Endodermal cell (in vitro differentiated cells): ENCODE data around the gene PDE3A. TPM values are rescaled to one million over a fixed set of nuclear protein-coding genes. Genes with fewer than 3 reads are reported as not detected.
A peak's percentile ranks its signal among the peaks of the same experiment; 100 is the strongest.

Source experiments
- DNase-seq: peaks from one replicate; pipeline ENCODE4 v3.0.0-alpha.2; 2017
- H3K27ac ChIP-seq: 2 replicates; pipeline ENCODE4 v1.5.1; 2013; ENCODE audit warnings: mild to moderate bottlenecking, low read depth, low read length, moderate library complexity
- H3K27me3 ChIP-seq: 2 replicates; pipeline ENCODE4 v1.6.1; 2013; ENCODE audit warnings: mild to moderate bottlenecking, low read length, moderate library complexity; ENCODE audit not compliant: insufficient read depth, control insufficient read depth, poor library complexity, severe bottlenecking
- H3K36me3 ChIP-seq: 2 replicates; pipeline ENCODE4 v1.7.0; 2013; ENCODE audit warnings: mild to moderate bottlenecking, low read length, moderate library complexity; ENCODE audit not compliant: control insufficient read depth, insufficient read depth
- H3K4me1 ChIP-seq: one replicate; pipeline ENCODE4 v1.7.0; 2013; ENCODE audit warnings: low read length; ENCODE audit not compliant: control insufficient read depth, insufficient read depth
- H3K4me3 ChIP-seq: 2 replicates; pipeline ENCODE4 v1.5.1; 2013; ENCODE audit warnings: mild to moderate bottlenecking, low read length, moderate library complexity
- H3K9ac ChIP-seq: 2 replicates; pipeline ENCODE4 v1.6.1; 2013; ENCODE audit warnings: mild to moderate bottlenecking, low read length, moderate library complexity; ENCODE audit not compliant: poor library complexity, severe bottlenecking; ENCODE audit errors: extremely low read depth
- H3K9me3 ChIP-seq: 2 replicates; pipeline ENCODE4 v1.6.1; 2013; ENCODE audit warnings: mild to moderate bottlenecking, low read length, moderate library complexity; ENCODE audit not compliant: control insufficient read depth
- H3K27ac Mint-ChIP-seq: 2 replicates; pipeline ENCODE4 v1.8.0; 2020; ENCODE audit warnings: mixed read lengths
- H3K27me3 Mint-ChIP-seq: 2 replicates; pipeline ENCODE4 v1.8.0; 2021; ENCODE audit warnings: mild to moderate bottlenecking, mixed read lengths; ENCODE audit not compliant: insufficient read depth
- H3K36me3 Mint-ChIP-seq: 2 replicates; pipeline ENCODE4 v1.8.0; 2020; ENCODE audit warnings: low read depth, mixed read lengths
- H3K4me1 Mint-ChIP-seq: 2 replicates; pipeline ENCODE4 v1.8.0; 2020; ENCODE audit warnings: mixed read lengths
- H3K4me3 Mint-ChIP-seq: 2 replicates; pipeline ENCODE4 v1.8.0; 2020; ENCODE audit warnings: mild to moderate bottlenecking, moderate library complexity, mixed read lengths
- H3K9me3 Mint-ChIP-seq: 2 replicates; pipeline ENCODE4 v1.8.0; 2020; ENCODE audit warnings: mild to moderate bottlenecking, mixed read lengths
- WGBS, 2 experiments: methylation state at CpG; one replicate each; pipeline versions ENCODE4 v1.1.5 to v1.1.7; 2013; ENCODE audit warnings: missing lambda C conversion rate in 2 of 2, mixed read lengths in 1 of 2; ENCODE audit not compliant: insufficient coverage in 1 of 2, insufficient read length in 1 of 2; 5-methylcytosine and 5-hydroxymethylcytosine counted together
- total RNA-seq, 2 donors: library from RNA; stranded (reverse); fragmentation: NEBNext Ultra II Directional in 1 of 2; extraction: Animal tissue kit (Norgen Biotek cat#: 25700) in 1 of 2; gene quantifications; 2 replicates in 1 of 2; 3 replicates in 1 of 2; pipeline ENCODE4 v1.2.1, GENCODE V29; 2021
- TF ChIP-seq, protein P1 (sequence below): fragments of 200-600 bp; sonication (generic); conservative IDR thresholded peaks from 2 replicates; pipeline ENCODE4 v1.5.0; 2021; ENCODE audit warnings: antibody characterized with exemption, mild to moderate bottlenecking

Gene PDE3A
- total RNA-seq, 2 donors from 2014 or later, result 0.62 to 1.8 TPM

GRCh38 chr12:20628999-20629398, 260.7 kb downstream of the PDE3A start:
- Mint-ChIP-seq H3K36me3 (no peaks in the 10 kb centered on the region), H3K27me3 (no peaks in the 10 kb centered on the region), H3K27ac (no peak overlapping the region), H3K4me3 (no peak overlapping the region), H3K9me3 (no peaks in the 10 kb centered on the region), H3K4me1 (peaks cover 33% of the 10 kb centered on the region)
- no peak for DNase-seq
- Histone ChIP-seq H3K27me3 (no peaks in the 10 kb centered on the region), H3K36me3 (no peaks in the 10 kb centered on the region), H3K9ac (no peak overlapping the region), H3K4me1 (peaks cover 19% of the 10 kb centered on the region), H3K9me3 (no peaks in the 10 kb centered on the region), H3K4me3 (no peak overlapping the region), H3K27ac (no peak overlapping the region)
- TF ChIP-seq, protein P1, sequence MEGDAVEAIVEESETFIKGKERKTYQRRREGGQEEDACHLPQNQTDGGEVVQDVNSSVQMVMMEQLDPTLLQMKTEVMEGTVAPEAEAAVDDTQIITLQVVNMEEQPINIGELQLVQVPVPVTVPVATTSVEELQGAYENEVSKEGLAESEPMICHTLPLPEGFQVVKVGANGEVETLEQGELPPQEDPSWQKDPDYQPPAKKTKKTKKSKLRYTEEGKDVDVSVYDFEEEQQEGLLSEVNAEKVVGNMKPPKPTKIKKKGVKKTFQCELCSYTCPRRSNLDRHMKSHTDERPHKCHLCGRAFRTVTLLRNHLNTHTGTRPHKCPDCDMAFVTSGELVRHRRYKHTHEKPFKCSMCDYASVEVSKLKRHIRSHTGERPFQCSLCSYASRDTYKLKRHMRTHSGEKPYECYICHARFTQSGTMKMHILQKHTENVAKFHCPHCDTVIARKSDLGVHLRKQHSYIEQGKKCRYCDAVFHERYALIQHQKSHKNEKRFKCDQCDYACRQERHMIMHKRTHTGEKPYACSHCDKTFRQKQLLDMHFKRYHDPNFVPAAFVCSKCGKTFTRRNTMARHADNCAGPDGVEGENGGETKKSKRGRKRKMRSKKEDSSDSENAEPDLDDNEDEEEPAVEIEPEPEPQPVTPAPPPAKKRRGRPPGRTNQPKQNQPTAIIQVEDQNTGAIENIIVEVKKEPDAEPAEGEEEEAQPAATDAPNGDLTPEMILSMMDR, result no peak
- 75 to 94% methylated on average over 2 to 4 of the region's 4 CpGs for WGBS, 2 experiments

- no peaks in the 10 kb centered on the region for H3K9me3 Mint-ChIP-seq
- no peaks in the 10 kb centered on the region for H3K36me3 Mint-ChIP-seq
- no peaks in the 10 kb centered on the region for H3K36me3 ChIP-seq
- H3K9me3 ChIP-seq, result no peaks in the 10 kb centered on the region
- TF ChIP-seq, protein P1, result no peak
- 54 to 65% methylated on average over 3 to 6 of the region's 6 CpGs for WGBS, 2 experiments
- H3K4me3 Mint-ChIP-seq, result no peak overlapping the region
- peak overlapping the region; percentile 81 for H3K27ac Mint-ChIP-seq
- peaks cover 33% of the 10 kb centered on the region for H3K4me1 Mint-ChIP-seq
- H3K9ac ChIP-seq, result no peak overlapping the region
- DNase-seq, result no peak
- H3K4me3 ChIP-seq, result no peak overlapping the region
- H3K27ac ChIP-seq, result no peak overlapping the region
- peaks cover 19% of the 10 kb centered on the region for H3K4me1 ChIP-seq
- H3K27me3 Mint-ChIP-seq, result no peaks in the 10 kb centered on the region
- H3K27me3 ChIP-seq, result no peaks in the 10 kb centered on the region
Observed at GRCh38 chr12:20629414-20630156, 261.2 kb downstream of the PDE3A start.

DNA sequence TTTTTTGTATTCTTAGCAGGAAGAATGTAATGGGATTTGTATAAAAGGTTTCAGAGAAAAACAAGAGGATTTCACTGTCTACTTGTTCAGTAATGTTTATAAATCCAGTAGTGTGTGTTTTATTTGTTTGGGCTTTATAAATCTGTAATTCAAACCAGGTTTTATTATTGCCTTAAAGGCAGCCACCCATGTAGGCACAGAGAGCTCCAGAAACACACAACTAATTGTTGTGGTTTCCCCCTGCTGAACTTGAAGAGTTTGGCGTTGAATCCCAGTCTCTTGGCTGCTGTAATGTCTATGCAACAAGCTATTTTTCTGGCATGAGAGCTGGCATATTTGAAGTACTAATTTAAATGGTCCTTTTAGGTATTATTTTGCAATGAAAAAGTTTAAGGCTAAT, 263.4 kb downstream of the PDE3A start:
- H3K4me3 Mint-ChIP-seq, result no peak overlapping the region
- DNase-seq, result no peak
- H3K27me3 Mint-ChIP-seq, result no peaks in the 10 kb centered on the region
- no peaks in the 10 kb centered on the region for H3K36me3 Mint-ChIP-seq
- Histone ChIP-seq H3K4me1 (peaks cover 19% of the 10 kb centered on the region), H3K27ac (no peak overlapping the region), H3K9ac (no peak overlapping the region), H3K9me3 (no peaks in the 10 kb centered on the region), H3K4me3 (no peak overlapping the region), H3K36me3 (no peaks in the 10 kb centered on the region), H3K27me3 (no peaks in the 10 kb centered on the region)
- H3K4me1 Mint-ChIP-seq, result peaks cover 32% of the 10 kb centered on the region
- TF ChIP-seq, protein P1, result no peak
- no peaks in the 10 kb centered on the region for H3K9me3 Mint-ChIP-seq
- no peak overlapping the region for H3K27ac Mint-ChIP-seq
- 83 to 100% methylated on average over 1 of the region's 1 CpG for WGBS, 2 experiments
